H9 (cell line): ENCODE measurements around the gene KRT81. TPM values are rescaled to one million over a fixed set of nuclear protein-coding genes. Genes with fewer than 3 reads are reported as not detected.
A peak's percentile ranks its signal among the peaks of the same experiment; 100 is the strongest.
"Not testable (repeated sequence)": the region's sequence is repeated elsewhere in the genome, so short reads cannot be mapped to it uniquely, and the experiment has no call there.

ENCODE experiments used
- DNase-seq: peaks from one replicate; pipeline ENCODE4 v3.0.0-alpha.2; 2017
- H2AFZ ChIP-seq: one replicate; pipeline ENCODE4 v1.6.1; 2013; ENCODE audit warnings: mild to moderate bottlenecking, low read length, control low read depth, moderate library complexity
- H2AK5ac ChIP-seq: 2 replicates; pipeline ENCODE4 v1.6.1; 2013; ENCODE audit warnings: low read length, control low read depth, mixed read lengths; ENCODE audit not compliant: insufficient read length
- H2BK120ac ChIP-seq: one replicate; pipeline ENCODE4 v1.6.1; 2013; ENCODE audit warnings: low read depth, mild to moderate bottlenecking, low read length, control low read depth, inconsistent platforms; ENCODE audit not compliant: poor library complexity, severe bottlenecking
- H2BK12ac ChIP-seq: 2 replicates; pipeline ENCODE4 v1.6.1; 2013; ENCODE audit warnings: low read length, control low read depth, mixed read lengths, low read depth; ENCODE audit not compliant: insufficient read length
- H2BK15ac ChIP-seq: 2 replicates; pipeline ENCODE4 v1.6.1; 2013; ENCODE audit warnings: low read depth, low read length, control low read depth
- H2BK20ac ChIP-seq: one replicate; pipeline ENCODE4 v1.6.1; 2013; ENCODE audit warnings: low read depth, mild to moderate bottlenecking, low read length, control low read depth, inconsistent platforms; ENCODE audit not compliant: poor library complexity, severe bottlenecking
- H2BK5ac ChIP-seq: 2 replicates; pipeline ENCODE4 v1.6.1; 2013; ENCODE audit warnings: low read length, control low read depth, mixed read lengths; ENCODE audit not compliant: insufficient read length
- H3K14ac ChIP-seq: 2 replicates; pipeline ENCODE4 v1.6.1; 2013; ENCODE audit warnings: low read length, control low read depth; ENCODE audit not compliant: insufficient read depth
- H3K18ac ChIP-seq: 2 replicates; pipeline ENCODE4 v1.6.1; 2013; ENCODE audit warnings: low read depth, mild to moderate bottlenecking, mixed read lengths, low read length, control low read depth; ENCODE audit not compliant: insufficient read length
- H3K23ac ChIP-seq: 2 replicates; pipeline ENCODE4 v1.6.1; 2013; ENCODE audit warnings: low read length, control low read depth, mixed read lengths, low read depth; ENCODE audit not compliant: insufficient read length
- H3K23me2 ChIP-seq: 2 replicates; pipeline ENCODE4 v1.6.1; 2013; ENCODE audit warnings: low read depth, mild to moderate bottlenecking, mixed read lengths, low read length, control low read depth; ENCODE audit not compliant: insufficient read length, poor library complexity, severe bottlenecking
- H3K27ac ChIP-seq: 2 replicates; pipeline ENCODE4 v1.5.1; 2013; ENCODE audit warnings: low read length, control low read depth, mixed read lengths, low read depth; ENCODE audit not compliant: insufficient read length
- H3K27me3 ChIP-seq: 2 replicates; pipeline ENCODE4 v1.6.1; 2013; ENCODE audit warnings: low read length, control low read depth, inconsistent platforms; ENCODE audit not compliant: insufficient read depth
- H3K4ac ChIP-seq: 2 replicates; pipeline ENCODE4 v1.6.1; 2013; ENCODE audit warnings: low read depth, mild to moderate bottlenecking, control low read depth, inconsistent platforms, low read length, moderate library complexity
- H3K4me1 ChIP-seq: 2 replicates; pipeline ENCODE4 v1.6.1; 2013; ENCODE audit warnings: low read length, control low read depth, inconsistent platforms; ENCODE audit not compliant: insufficient read depth
- H3K4me2 ChIP-seq: 2 replicates; pipeline ENCODE4 v1.6.1; 2013; ENCODE audit warnings: low read length, control low read depth, mixed read lengths; ENCODE audit not compliant: insufficient read length, insufficient read depth
- H3K56ac ChIP-seq: 2 replicates; pipeline ENCODE4 v1.6.1; 2013; ENCODE audit warnings: low read depth, mild to moderate bottlenecking, mixed read lengths, low read length, control low read depth; ENCODE audit not compliant: insufficient read length
- H3K79me1 ChIP-seq: 2 replicates; pipeline ENCODE4 v1.6.1; 2013; ENCODE audit warnings: low read depth, mild to moderate bottlenecking, moderate library complexity, low read length, control low read depth, inconsistent platforms; ENCODE audit not compliant: insufficient read depth, poor library complexity, severe bottlenecking
- H3K79me2 ChIP-seq: 2 replicates; pipeline ENCODE4 v1.6.1; 2013; ENCODE audit warnings: low read length, control low read depth, inconsistent platforms; ENCODE audit not compliant: insufficient read depth
- H3K9ac ChIP-seq: 2 replicates; pipeline ENCODE4 v1.6.1; 2013; ENCODE audit warnings: low read length, control low read depth, mixed read lengths; ENCODE audit not compliant: insufficient read length; ENCODE audit errors: extremely low read depth
- H3K9me3 ChIP-seq: one replicate; pipeline ENCODE4 v1.6.1; 2013; ENCODE audit warnings: low read depth, low read length, inconsistent platforms; ENCODE audit not compliant: control insufficient read depth
- H3T11ph ChIP-seq: one replicate; pipeline ENCODE4 v1.6.1; 2013; ENCODE audit warnings: mild to moderate bottlenecking, low read length, control low read depth, inconsistent platforms
- H4K20me1 ChIP-seq: one replicate; pipeline ENCODE4 v1.6.1; 2013; ENCODE audit not compliant: control insufficient read depth, insufficient read length, insufficient read depth
- H4K5ac ChIP-seq: 2 replicates; pipeline ENCODE4 v1.6.1; 2013; ENCODE audit warnings: low read depth, mild to moderate bottlenecking, mixed read lengths, low read length, control low read depth; ENCODE audit not compliant: insufficient read length
- H4K8ac ChIP-seq: replicated peaks from 2 replicates; pipeline ENCODE4 v1.6.1; 2013; ENCODE audit warnings: low read length, control low read depth, mixed read lengths, low read depth; ENCODE audit not compliant: insufficient read length
- H4K91ac ChIP-seq: 2 replicates; pipeline ENCODE4 v1.6.1; 2013; ENCODE audit warnings: low read depth, mild to moderate bottlenecking, moderate library complexity, mixed read lengths, low read length, control low read depth; ENCODE audit not compliant: insufficient read length
- H3K27ac Mint-ChIP-seq, 3 experiments: 2 replicates in 2 of 3; 3 replicates in 1 of 3; pipeline ENCODE4 v1.8.0; 2020 to 2021; ENCODE audit warnings: mixed read lengths in 3 of 3, mild to moderate bottlenecking in 1 of 3, moderate library complexity in 1 of 3
- H3K27me3 Mint-ChIP-seq: 2 replicates; pipeline ENCODE4 v1.8.0; 2021; ENCODE audit warnings: low read depth, mild to moderate bottlenecking, moderate library complexity, mixed read lengths
- H3K36me3 Mint-ChIP-seq, 3 experiments: 2 replicates in 2 of 3; 3 replicates in 1 of 3; pipeline ENCODE4 v1.8.0; 2020 to 2021; ENCODE audit warnings: low read depth in 3 of 3, mixed read lengths in 3 of 3; ENCODE audit not compliant: insufficient read depth in 1 of 3
- H3K4me1 Mint-ChIP-seq, 2 experiments: 2 replicates each; pipeline ENCODE4 v1.8.0; 2020; ENCODE audit warnings: mixed read lengths in 2 of 2
- H3K4me3 Mint-ChIP-seq, 2 experiments: 2 replicates in 1 of 2; 3 replicates in 1 of 2; pipeline ENCODE4 v1.8.0; 2020 to 2021; ENCODE audit warnings: mild to moderate bottlenecking in 2 of 2, mixed read lengths in 2 of 2, moderate library complexity in 1 of 2
- H3K9me3 Mint-ChIP-seq, 2 experiments: 2 replicates in 1 of 2; 3 replicates in 1 of 2; pipeline ENCODE4 v1.8.0; 2020; ENCODE audit warnings: mild to moderate bottlenecking in 2 of 2, mixed read lengths in 2 of 2, moderate library complexity in 1 of 2
- CTCF ChIP-seq: fragments of 200-600 bp; sonication (generic); conservative IDR thresholded peaks from 3 replicates; pipeline ENCODE4 v1.8.0; 2021; ENCODE audit warnings: antibody characterized with exemption, mild to moderate bottlenecking
- WGBS: extraction: QIAGEN DNeasy Blood & Tissue Kit; methylation state at CpG from one replicate; pipeline ENCODE4 v1.1.7; 2013; ENCODE audit warnings: missing lambda C conversion rate, low lambda C conversion rate, mixed read lengths; ENCODE audit not compliant: insufficient read length; ENCODE audit errors: extremely low coverage; 5-methylcytosine and 5-hydroxymethylcytosine counted together
- total RNA-seq: library from RNA; stranded (reverse); gene quantifications from 2 replicates; pipeline ENCODE4 v1.2.1, GENCODE V29; 2021

The KRT81 gene
- total RNA-seq, 1 experiment from 2014 or later: not detected

DNA sequence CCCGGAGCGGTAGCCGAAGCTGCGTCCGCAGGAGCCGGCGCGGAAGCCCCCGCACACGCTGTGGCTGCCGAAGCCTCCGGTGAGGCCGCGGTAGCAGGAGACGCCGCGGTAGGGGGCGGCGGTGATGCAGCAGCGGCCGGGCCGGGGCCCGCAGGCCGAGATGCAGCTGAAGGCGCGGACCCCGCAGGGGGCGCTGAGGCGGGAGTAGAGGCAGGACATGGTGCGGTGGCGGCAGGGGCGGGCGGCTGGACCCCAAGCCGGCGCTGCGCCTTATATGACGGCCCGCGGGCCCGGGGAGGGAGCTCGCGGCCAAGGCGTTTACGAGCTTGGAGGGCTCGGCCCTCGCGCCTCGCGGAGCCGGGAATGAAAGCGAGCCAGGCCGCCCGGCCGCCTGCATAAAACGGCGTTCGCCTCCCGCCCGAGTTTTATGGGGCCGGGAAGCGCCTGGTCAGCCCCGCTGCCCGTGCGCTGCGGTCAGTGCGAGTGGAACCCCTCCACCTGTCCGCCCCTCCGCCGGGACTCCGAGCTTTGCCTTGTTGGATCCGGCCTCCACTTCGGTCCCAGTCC is 32.9 kb downstream of the KRT81 start:
- Histone ChIP-seq H4K91ac (no peak overlapping the region), H4K20me1 (no peaks in the 10 kb centered on the region), H2BK20ac (no peak overlapping the region), H3K79me2 (no peaks in the 10 kb centered on the region), H3T11ph (no peak overlapping the region), H3K14ac (no peak overlapping the region; the same call in 1 of the 2 replicates), H4K8ac (no peak overlapping the region), H2AFZ (no peak overlapping the region), H3K4me1 (no peaks in the 10 kb centered on the region), H3K4me2 (peak overlapping the region; percentile 16), H3K27ac (no peak overlapping the region), H2BK15ac (no peak overlapping the region), H3K27me3 (no peaks in the 10 kb centered on the region; the same call in 1 of the 2 replicates), H3K9me3 (no peaks in the 10 kb centered on the region), H2BK120ac (no peak overlapping the region), H4K5ac (no peak overlapping the region), H2BK5ac (no peak overlapping the region), H3K56ac (no peak overlapping the region), H3K18ac (no peak overlapping the region), H3K79me1 (no peaks in the 10 kb centered on the region), H2BK12ac (no peak overlapping the region), H3K23me2 (no peaks in the 10 kb centered on the region), H3K4ac (no peak overlapping the region), H3K9ac (no peak overlapping the region), H3K23ac (no peak overlapping the region), H2AK5ac (no peak overlapping the region)
- TF ChIP-seq CTCF: peak; percentile 37; the same call in 1 of the 3 replicates
- Mint-ChIP-seq H3K27ac (no peak overlapping the region), H3K4me1 (peaks cover 26% of the 10 kb centered on the region in 2 experiments), H3K36me3 (peaks cover 0 to 26% (median 5%) of the 10 kb centered on the region in 3 experiments; a peak in 2 of 7 replicates), H3K4me3 (no peak overlapping the region; a peak in 1 of 5 replicates), H3K9me3 (peaks cover 15 to 28% of the 10 kb centered on the region in 2 experiments; a peak in 4 of 5 replicates), H3K27me3 (peaks cover 88% of the 10 kb centered on the region)
- WGBS: no CpG with 5 or more reads among the region's 72 CpGs
- DNase-seq: peak; percentile 76

DNA sequence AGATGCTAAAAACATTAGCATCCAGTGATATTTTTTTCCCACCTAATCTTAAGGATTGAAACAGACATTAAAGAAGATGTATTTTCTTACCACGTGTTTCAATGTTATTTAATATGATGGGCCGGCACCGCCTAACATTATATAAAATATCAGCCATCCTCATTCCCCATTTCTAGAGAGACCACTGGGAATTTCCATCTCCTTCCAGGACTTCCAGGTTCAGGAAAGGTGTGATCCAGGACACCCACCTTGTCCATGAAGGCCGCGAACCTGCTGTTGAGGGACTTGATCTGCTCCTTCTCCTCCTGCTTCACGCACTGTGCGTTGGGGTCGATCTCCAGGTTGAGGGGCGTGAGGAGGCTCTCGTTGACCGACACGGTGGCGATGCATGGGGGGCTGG is 33.4 kb downstream of the KRT81 start:
- not testable (repeated sequence) for H2BK120ac ChIP-seq, H3K56ac ChIP-seq, H3K23me2 ChIP-seq, H3K27me3 ChIP-seq, DNase-seq, H3K4me1 ChIP-seq, H3K9ac ChIP-seq, H2BK12ac ChIP-seq, H2AK5ac ChIP-seq, H2BK5ac ChIP-seq, H2AFZ ChIP-seq, H3K23ac ChIP-seq, H3K9me3 ChIP-seq, H3K4me2 ChIP-seq, H3K27ac Mint-ChIP-seq, H4K91ac ChIP-seq, H2BK20ac ChIP-seq, H3K4ac ChIP-seq, H4K5ac ChIP-seq, H3K79me2 ChIP-seq, H3K14ac ChIP-seq, H3K4me3 Mint-ChIP-seq, H2BK15ac ChIP-seq, H4K20me1 ChIP-seq, H3T11ph ChIP-seq, H3K27ac ChIP-seq, H3K18ac ChIP-seq, H3K79me1 ChIP-seq, H4K8ac ChIP-seq
- peaks cover 0 to 26% (median 5%) of the 10 kb centered on the region in 3 experiments; a peak in 2 of 7 replicates for H3K36me3 Mint-ChIP-seq
- peaks cover 15 to 28% of the 10 kb centered on the region in 2 experiments; a peak in 4 of 5 replicates for H3K9me3 Mint-ChIP-seq
- H3K4me1 Mint-ChIP-seq: peaks cover 26% of the 10 kb centered on the region in 2 experiments
- peaks cover 89% of the 10 kb centered on the region for H3K27me3 Mint-ChIP-seq
- no CpG with 5 or more reads among the region's 13 CpGs for WGBS
